Aorta (tissue), 5 donors: Measurements from ENCODE around the gene PDZD7. TPM values are rescaled to one million over a fixed set of nuclear protein-coding genes. Genes with fewer than 3 reads are reported as not detected.

ENCODE experiments used
- ATAC-seq: fragments of 200-7000 bp; cut with Tn5 transposase; one replicate; pipeline ENCODE4 v1.9.1; 2022; ENCODE audit warnings: moderate library complexity; ENCODE audit not compliant: low FRiP score
- DNase-seq, 2 donors: peaks; one replicate each; pipeline ENCODE4 v3.0.0-alpha.2; 2020
- H3K27ac ChIP-seq, 2 donors: one replicate each; pipeline ENCODE4 v1.5.1; 2013; ENCODE audit warnings: low read length in 2 of 2, mild to moderate bottlenecking in 2 of 2, moderate library complexity in 2 of 2, control low read depth in 1 of 2, inconsistent platforms in 1 of 2, low read depth in 1 of 2
- H3K27me3 ChIP-seq, 2 donors: one replicate each; pipeline ENCODE4 v1.6.1; 2013; ENCODE audit warnings: control low read depth in 1 of 2, low read length in 1 of 2, mild to moderate bottlenecking in 1 of 2, moderate library complexity in 1 of 2; ENCODE audit not compliant: insufficient read depth in 2 of 2, control insufficient read depth in 1 of 2
- H3K36me3 ChIP-seq, 2 donors: one replicate each; pipeline ENCODE4 v1.6.1; 2013; ENCODE audit warnings: control low read depth in 1 of 2, low read length in 1 of 2, mild to moderate bottlenecking in 1 of 2; ENCODE audit not compliant: insufficient read depth in 2 of 2, control insufficient read depth in 1 of 2
- H3K4me1 ChIP-seq, 2 donors: one replicate each; pipeline ENCODE4 v1.6.1; 2013; ENCODE audit warnings: low read length in 2 of 2, control low read depth in 1 of 2, mild to moderate bottlenecking in 1 of 2, moderate library complexity in 1 of 2; ENCODE audit not compliant: insufficient read depth in 2 of 2, control insufficient read depth in 1 of 2
- H3K4me3 ChIP-seq, 2 donors: one replicate each; pipeline ENCODE4 v1.5.1; 2013; ENCODE audit warnings: low read length in 2 of 2, control low read depth in 1 of 2, mild to moderate bottlenecking in 1 of 2
- H3K9me3 ChIP-seq: one replicate; pipeline ENCODE4 v1.6.1; 2013; ENCODE audit warnings: mild to moderate bottlenecking, low read length; ENCODE audit not compliant: control insufficient read depth
- WGBS, 2 donors: extraction: QIAGEN DNeasy Blood & Tissue Kit; methylation state at CpG; one replicate each; pipeline ENCODE4 v1.1.7; 2013; 5-methylcytosine and 5-hydroxymethylcytosine counted together
- intact Hi-C, 2 donors: fragments of 100-400 bp; cut with DNase I; formaldehyde crosslinking; loops; one replicate each; pipeline versions ENCODE4 v1.14.2 to v1.15.0; 2022
- polyA plus RNA-seq, 2 donors: library from polyadenylated mRNA; stranded (reverse); fragments of 200-250 nt; gene quantifications; one replicate each; pipeline ENCODE4 v1.2.3, GENCODE V29; 2013
- total RNA-seq, 2 donors: library from RNA; stranded (reverse); fragmentation: NEBNext Ultra II Directional; extraction: Animal tissue kit (Norgen Biotek cat#: 25700); gene quantifications; one replicate each; pipeline ENCODE4 v1.2.1, GENCODE V29; 2021
- donor health status: healthy with polysubstance abuse.
- donor health status: Bipolar disorder and iron deficiency.
- donor health status: DM: no; HTN: no; CAD: no.
- donor health status: DM: no; HTN: no; CAD: no.
- donor health status: DM: yes; HTN: yes; CAD: no.

PDZD7 gene
- total and polyA plus RNA-seq, 4 donors, result 0.97 to 3.9 (median 1.3) TPM

DNA sequence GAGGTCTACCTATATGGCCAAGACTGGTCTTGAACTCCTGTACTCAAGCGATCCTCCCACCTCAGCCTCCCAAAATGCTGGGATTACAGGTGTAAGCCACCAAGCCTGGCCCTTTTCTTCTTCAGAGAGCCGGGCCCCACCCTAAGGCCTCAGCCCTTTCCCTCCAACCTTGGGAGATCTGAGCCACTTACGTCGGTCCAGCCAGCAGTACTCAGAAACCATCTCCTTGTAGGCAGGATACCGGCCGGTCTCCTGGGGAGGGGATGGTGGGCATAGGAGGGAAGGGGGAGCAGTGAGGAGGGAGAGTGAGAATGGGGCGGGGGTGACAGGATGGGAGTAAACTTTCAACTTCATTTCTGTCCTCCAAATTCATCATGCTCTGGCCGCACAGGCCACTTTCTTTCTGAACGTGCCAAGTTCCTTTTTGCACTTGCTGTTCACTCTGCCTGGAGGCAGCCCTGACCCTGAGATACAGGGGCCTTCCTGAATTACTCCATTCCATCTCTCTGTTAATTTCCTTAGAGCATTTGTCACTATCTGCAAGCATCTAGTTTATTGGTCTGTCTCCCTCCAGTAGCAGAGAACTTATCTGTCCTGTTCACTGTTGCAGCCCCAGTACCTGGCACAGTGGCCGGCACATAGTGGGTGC, 10.4 kb downstream of the PDZD7 start:
- H3K4me1 ChIP-seq, result no peaks in the 10 kb centered on the region
- no peak overlapping the region for H3K4me3 ChIP-seq
- DNase-seq (no peak), ATAC-seq (no peak)
- WGBS, 2 donors, result 88 to 89% methylated on average over 10 of the region's 10 CpGs
- no peak overlapping the region for H3K27ac ChIP-seq
- H3K9me3 ChIP-seq, result no peaks in the 10 kb centered on the region
- intact Hi-C loops, result no loop called here
- H3K36me3 ChIP-seq, result no peaks in the 10 kb centered on the region
- no peaks in the 10 kb centered on the region for H3K27me3 ChIP-seq

DNA sequence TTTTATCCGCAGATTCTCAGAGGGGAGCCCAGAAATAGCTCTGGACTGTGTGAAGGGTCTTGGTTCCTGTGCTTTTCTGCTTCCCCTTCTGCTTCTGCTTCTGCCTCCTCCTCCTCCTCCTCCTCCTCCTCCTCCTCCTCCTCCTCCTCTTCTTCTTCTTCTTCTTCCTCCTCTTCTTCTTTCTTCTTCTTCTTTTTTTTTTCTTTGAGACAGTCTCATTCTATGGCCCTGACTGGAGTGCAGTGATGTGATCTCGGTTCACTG, 11.6 kb downstream of the PDZD7 start:
- H3K36me3 ChIP-seq, result no peaks in the 10 kb centered on the region
- intact Hi-C loops, result no loop called here
- H3K4me1 ChIP-seq, result no peaks in the 10 kb centered on the region
- no peak overlapping the region for H3K27ac ChIP-seq
- no peaks in the 10 kb centered on the region for H3K9me3 ChIP-seq
- no peak for DNase-seq
- WGBS, 2 donors, result 53 to 55% methylated on average over 2 of the region's 2 CpGs
- H3K4me3 ChIP-seq, result no peak overlapping the region
- ATAC-seq, result no peak
- no peaks in the 10 kb centered on the region for H3K27me3 ChIP-seq

DNA sequence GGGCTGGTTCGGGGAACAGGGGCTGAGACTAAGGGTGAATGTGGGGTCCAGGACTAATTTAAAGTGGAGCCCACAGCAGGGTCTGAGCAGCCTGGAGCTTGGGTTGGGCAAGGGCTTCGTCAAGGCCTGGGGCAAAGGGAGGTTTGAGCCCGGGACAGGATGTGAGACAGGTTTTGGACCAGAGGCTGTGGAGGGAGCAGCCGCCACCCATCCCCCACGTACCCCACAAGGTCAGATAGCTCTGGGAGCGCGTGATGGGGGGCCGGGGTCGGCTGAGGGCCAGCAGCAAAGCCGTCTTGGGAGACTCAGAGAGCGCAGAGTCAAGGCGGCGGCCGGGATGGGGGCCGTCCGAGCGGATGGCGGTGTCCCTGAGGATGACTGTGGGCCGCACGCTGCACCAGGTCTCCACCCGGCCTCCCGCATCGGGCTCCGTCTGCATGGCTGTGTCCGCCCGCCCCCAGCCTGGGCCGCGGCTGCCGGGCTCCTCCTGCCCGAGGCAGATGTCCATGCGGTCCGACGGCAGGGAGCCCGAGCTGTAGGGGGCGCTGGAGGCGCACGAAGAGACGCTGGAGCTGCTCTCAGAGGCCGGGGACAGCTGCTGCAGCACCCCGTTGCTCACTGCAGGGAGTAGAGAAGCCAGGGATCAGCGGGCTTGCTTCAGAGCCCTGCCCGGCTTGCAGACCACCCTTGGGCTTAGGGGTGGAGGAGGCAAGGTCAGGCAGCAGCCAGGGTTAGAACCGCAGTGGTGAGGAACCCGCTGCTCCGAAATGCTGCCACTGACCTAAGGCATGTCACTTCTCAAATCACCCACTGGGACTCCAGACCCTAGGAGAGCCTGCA, 12.1 kb downstream of the PDZD7 start:
- H3K27ac ChIP-seq, result no peak overlapping the region
- H3K4me3 ChIP-seq, result no peak overlapping the region
- DNase-seq (peak; percentile 89 to 95), ATAC-seq (peak; percentile 37)
- 21 to 23% methylated on average over 45 of the region's 45 CpGs for WGBS, 2 donors
- H3K36me3 ChIP-seq, result no peaks in the 10 kb centered on the region
- H3K4me1 ChIP-seq, result no peaks in the 10 kb centered on the region
- intact Hi-C loops, result no loop called here
- H3K27me3 ChIP-seq, result no peaks in the 10 kb centered on the region
- H3K9me3 ChIP-seq, result no peaks in the 10 kb centered on the region

DNA sequence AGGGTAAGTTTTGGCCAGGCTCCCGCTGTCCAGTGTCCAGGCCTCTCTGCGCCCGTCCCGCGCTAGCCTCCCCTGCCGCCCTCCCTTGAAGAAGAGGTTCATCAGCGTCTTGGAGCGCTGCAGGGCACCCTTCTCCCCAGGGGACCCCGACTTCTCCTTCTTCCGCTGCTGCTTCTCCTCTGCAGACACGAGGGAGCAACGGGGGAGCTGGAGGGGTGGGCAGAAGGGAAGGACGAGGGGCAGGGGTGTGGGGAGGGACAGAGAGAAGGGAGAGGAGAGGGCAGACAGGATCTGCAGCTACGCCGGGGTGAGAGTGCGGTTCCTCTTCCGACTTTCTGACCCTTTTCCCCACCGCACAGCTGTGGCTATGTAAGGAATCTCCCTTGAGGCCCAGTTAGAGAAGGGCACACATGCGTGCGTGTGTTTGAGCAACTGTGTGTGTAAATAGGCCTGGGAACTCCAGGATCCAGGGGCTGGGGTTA, 12.8 kb downstream of the PDZD7 start:
- DNase-seq, result peak in 1 of 2 donors; percentile 62
- 68 to 70% methylated on average over 20 of the region's 20 CpGs for WGBS, 2 donors
- ATAC-seq, result no peak
- Histone ChIP-seq H3K27me3 (no peaks in the 10 kb centered on the region), H3K9me3 (no peaks in the 10 kb centered on the region), H3K27ac (no peak overlapping the region), H3K4me3 (no peak overlapping the region), H3K4me1 (no peaks in the 10 kb centered on the region), H3K36me3 (no peaks in the 10 kb centered on the region)
- intact Hi-C loops, result no loop called here

DNA sequence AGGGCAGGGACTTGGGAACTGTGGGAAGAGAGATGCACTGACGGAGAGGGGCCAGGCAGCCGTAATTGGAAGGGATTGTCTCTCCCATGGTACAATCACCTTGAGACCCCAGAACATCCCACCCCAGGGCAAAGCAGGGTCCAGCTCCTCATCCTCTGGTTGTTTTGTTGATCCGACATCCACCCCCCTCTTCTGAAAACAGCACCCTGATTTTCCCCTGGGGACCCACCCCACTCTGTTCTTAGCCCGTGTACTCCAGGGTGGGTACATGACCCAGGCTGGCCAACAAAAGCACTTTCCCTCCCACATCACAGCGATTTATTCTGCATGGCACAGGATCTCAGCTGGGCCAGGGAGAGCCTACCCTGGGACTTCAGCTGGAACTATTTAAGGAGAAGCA, 14.1 kb downstream of the PDZD7 start:
- Histone ChIP-seq H3K4me1 (no peaks in the 10 kb centered on the region), H3K36me3 (no peaks in the 10 kb centered on the region), H3K27me3 (no peaks in the 10 kb centered on the region), H3K9me3 (no peaks in the 10 kb centered on the region), H3K4me3 (no peak overlapping the region), H3K27ac (no peak overlapping the region)
- intact Hi-C loops, result no loop called here
- WGBS, 2 donors, result 54 to 59% methylated on average over 5 of the region's 5 CpGs
- ATAC-seq (no peak), DNase-seq (no peak)

DNA sequence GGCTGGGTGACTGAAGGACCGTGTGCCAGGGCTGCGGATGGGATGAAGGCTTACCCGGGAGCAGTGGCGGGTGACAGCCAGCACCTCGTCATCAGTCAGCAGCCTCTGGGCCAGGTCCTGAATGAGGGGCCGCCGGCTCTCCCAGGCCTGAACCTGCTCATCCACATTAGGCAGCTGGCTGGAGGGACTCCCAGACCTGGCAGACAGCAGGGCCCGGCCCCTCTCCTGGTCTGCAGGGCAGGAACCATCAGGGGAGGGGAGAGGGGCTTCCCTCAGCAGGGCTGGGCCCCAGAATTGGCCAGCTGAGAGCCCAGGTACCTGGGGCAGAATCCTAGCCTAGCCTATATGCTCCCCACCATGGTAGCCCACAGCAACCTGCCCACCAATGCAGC, 15.4 kb downstream of the PDZD7 start:
- no peaks in the 10 kb centered on the region for H3K9me3 ChIP-seq
- H3K27me3 ChIP-seq, result no peaks in the 10 kb centered on the region
- ATAC-seq (no peak), DNase-seq (peak in 1 of 2 donors; percentile 73)
- H3K4me1 ChIP-seq, result no peaks in the 10 kb centered on the region
- intact Hi-C loops, result no loop called here
- H3K27ac ChIP-seq, result no peak overlapping the region
- H3K4me3 ChIP-seq, result no peak overlapping the region
- WGBS, 2 donors, result 79 to 84% methylated on average over 6 to 8 of the region's 8 CpGs
- no peaks in the 10 kb centered on the region for H3K36me3 ChIP-seq

DNA sequence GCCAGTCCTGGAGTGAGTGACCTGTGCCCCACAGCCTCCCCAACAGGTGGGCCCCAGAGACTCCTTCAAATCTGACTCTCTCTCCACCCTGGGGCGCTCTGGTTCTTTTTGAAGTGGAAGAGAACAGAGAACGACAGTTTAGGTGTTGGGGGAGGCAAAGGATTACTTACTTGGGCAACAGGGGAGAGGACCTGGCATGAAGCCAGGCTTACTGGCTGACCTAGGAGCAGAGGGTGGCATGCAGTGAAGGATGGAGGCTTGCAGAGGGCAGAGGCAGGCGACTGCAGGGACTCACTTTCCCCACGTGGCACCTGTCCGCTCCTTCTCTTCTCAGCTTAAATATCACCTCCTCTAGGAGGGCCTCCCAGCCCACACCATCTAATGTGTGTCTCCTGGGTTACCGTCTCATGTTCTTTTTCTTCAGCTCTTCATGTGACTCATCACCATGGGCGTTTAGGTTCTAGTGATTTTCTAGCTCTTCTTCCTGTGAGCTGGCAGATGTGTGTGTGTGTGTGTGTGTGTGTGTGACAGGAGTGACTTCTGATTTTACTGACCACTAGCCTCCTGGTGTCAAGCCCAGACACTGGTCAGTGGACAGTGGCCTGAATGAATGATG, 15.9 kb downstream of the PDZD7 start:
- H3K4me3 ChIP-seq, result no peak overlapping the region
- H3K27me3 ChIP-seq, result no peaks in the 10 kb centered on the region
- no peak overlapping the region for H3K27ac ChIP-seq
- 46 to 61% methylated on average over 6 to 7 of the region's 7 CpGs for WGBS, 2 donors
- H3K4me1 ChIP-seq, result no peaks in the 10 kb centered on the region
- intact Hi-C loops, result loop anchor here in 1 of 2 donors (1.0 kb wide), 1 partner anchor 21 kb away; no protein-coding TSS in a partner anchor
- DNase-seq (no peak), ATAC-seq (no peak)
- H3K36me3 ChIP-seq, result no peaks in the 10 kb centered on the region
- H3K9me3 ChIP-seq, result no peaks in the 10 kb centered on the region

DNA sequence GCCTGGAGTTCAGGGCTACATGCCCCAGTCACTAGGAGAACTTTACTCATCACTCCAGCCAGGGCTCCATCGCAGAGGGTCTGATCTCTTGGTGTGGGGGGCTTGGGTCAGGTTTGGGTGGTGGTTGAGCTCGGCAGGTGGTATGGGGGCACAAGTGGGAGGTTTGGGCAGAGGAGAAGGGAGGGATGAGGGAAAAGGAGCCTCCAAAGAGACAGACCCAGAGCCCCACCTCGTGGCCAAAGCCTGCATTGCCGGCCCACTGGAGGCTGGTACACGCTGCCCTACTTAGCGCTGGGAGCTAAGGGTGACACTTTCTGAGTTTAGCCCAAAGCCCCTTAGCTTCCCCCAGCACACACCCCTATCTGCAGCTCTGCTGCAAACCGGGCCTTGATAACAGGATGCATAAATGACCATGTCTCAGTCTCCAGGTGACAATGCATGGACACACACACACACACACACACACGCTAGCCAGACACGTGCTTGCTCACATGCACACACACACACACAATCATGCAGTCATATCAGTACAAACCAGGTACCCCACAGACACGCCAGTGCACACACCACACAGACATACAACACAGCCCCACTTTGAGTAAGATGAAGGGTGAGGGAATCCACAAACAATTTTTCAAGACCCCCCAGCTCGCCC, 16.6 kb downstream of the PDZD7 start:
- DNase-seq (peak; percentile 84 to 96), ATAC-seq (peak; percentile 86)
- H3K27ac ChIP-seq, result no peak overlapping the region
- intact Hi-C loops, result loop anchor here in 1 of 2 donors (1.0 kb wide), 1 partner anchor 20 kb away; no protein-coding TSS in a partner anchor
- 18 to 19% methylated on average over 11 of the region's 11 CpGs for WGBS, 2 donors
- no peaks in the 10 kb centered on the region for H3K27me3 ChIP-seq
- H3K4me1 ChIP-seq, result no peaks in the 10 kb centered on the region
- no peaks in the 10 kb centered on the region for H3K9me3 ChIP-seq
- H3K36me3 ChIP-seq, result no peaks in the 10 kb centered on the region
- H3K4me3 ChIP-seq, result no peak overlapping the region
